Panc1 (cell line): ENCODE results near the gene ATXN7.

Source experiments
- CTCF ChIP-seq: fragments of 450-650 bp; IDR thresholded peaks from 2 replicates; pipeline ENCODE4 v1.5.1; 2017; ENCODE audit warnings: mild to moderate bottlenecking
- POLR2AphosphoS5 ChIP-seq: IDR thresholded peaks from 2 replicates; pipeline ENCODE4 v1.6.1; 2012; ENCODE audit warnings: mild to moderate bottlenecking, low read depth, low read length, moderate library complexity
- REST ChIP-seq, 2 experiments: IDR thresholded peaks; 2 replicates each; pipeline ENCODE4 v1.6.1; 2011 to 2012; ENCODE audit warnings: low read depth in 2 of 2, control low read depth in 1 of 2, low read length in 1 of 2, mild to moderate bottlenecking in 1 of 2, moderate library complexity in 1 of 2; ENCODE audit not compliant: insufficient read depth in 1 of 2
- SIN3A ChIP-seq: IDR thresholded peaks from 2 replicates; pipeline ENCODE4 v1.6.1; 2012; ENCODE audit warnings: low read depth, mild to moderate bottlenecking, low read length, moderate library complexity, borderline replicate concordance; ENCODE audit not compliant: insufficient read depth
- TCF7L2 ChIP-seq: IDR thresholded peaks from 2 replicates; pipeline ENCODE4 v1.6.1; 2011; ENCODE audit warnings: mild to moderate bottlenecking, low read depth, low read length, inconsistent platforms

GRCh38 chr3:64049832-64050231 lies 186.2 kb downstream of the ATXN7 start:
- TF ChIP-seq CTCF (no peak), REST (IDR thresholded peaks at IDR 0.05; ENCODE audit: insufficient read depth in 1 of 2, low read depth in 2 of 2, low read length in 1 of 2) (no peak), POLR2AphosphoS5 (no peak), TCF7L2 (no peak), SIN3A (no peak)
